ENCODE data around the gene AKAP6. TPM values are rescaled to one million over a fixed set of nuclear protein-coding genes. Genes with fewer than 3 reads are reported as not detected.
A peak's percentile ranks its signal among the peaks of the same experiment; 100 is the strongest.

The AKAP6 gene
- total RNA-seq, 1 donor from 2014 or later: 1.3 TPM

- H3K4me3 ChIP-seq (ENCODE audit: low read depth, low read length): no peak overlapping the region
- no peak for DNase-seq (ENCODE audit: low read depth)
- no peaks in the 10 kb centered on the region for H3K36me3 ChIP-seq (ENCODE audit: control insufficient read depth, insufficient read depth, low read length)
- no peaks in the 10 kb centered on the region for H3K27me3 ChIP-seq (ENCODE audit: control insufficient read depth, insufficient read depth, low read length)
- no peak for TF ChIP-seq CTCF (IDR thresholded peaks at IDR 0.05; ENCODE audit: insufficient read depth, low read length, poor library complexity, severe bottlenecking)
Observed at GRCh38 chr14:32559590-32559989, 230.5 kb downstream of the AKAP6 start.

- peak; percentile 19 for DNase-seq (ENCODE audit: low read depth)
- Histone ChIP-seq H3K36me3 (ENCODE audit: control insufficient read depth, insufficient read depth, low read length) (no peaks in the 10 kb centered on the region), H3K4me3 (ENCODE audit: low read depth, low read length) (no peak overlapping the region), H3K27me3 (ENCODE audit: control insufficient read depth, insufficient read depth, low read length) (no peaks in the 10 kb centered on the region)
- TF ChIP-seq CTCF (IDR thresholded peaks at IDR 0.05; ENCODE audit: insufficient read depth, low read length, poor library complexity, severe bottlenecking): peak; percentile 81
Observed at GRCh38 chr14:32560209-32560857, 231.2 kb downstream of the AKAP6 start.

GRCh38 chr14:32561520-32561919 lies 232.4 kb downstream of the AKAP6 start:
- DNase-seq (ENCODE audit: low read depth): no peak

GRCh38 chr14:32564596-32564995 lies 235.5 kb downstream of the AKAP6 start:
- DNase-seq (ENCODE audit: low read depth): no peak
- Histone ChIP-seq H3K36me3 (ENCODE audit: control insufficient read depth, insufficient read depth, low read length) (no peaks in the 10 kb centered on the region), H3K4me3 (ENCODE audit: low read depth, low read length) (no peak overlapping the region), H3K27me3 (ENCODE audit: control insufficient read depth, insufficient read depth, low read length) (no peaks in the 10 kb centered on the region)
- TF ChIP-seq CTCF (IDR thresholded peaks at IDR 0.05; ENCODE audit: insufficient read depth, low read length, poor library complexity, severe bottlenecking): no peak

More at GRCh38 chr14:32561520-32561919, 232.4 kb downstream of the AKAP6 start:
- no peaks in the 10 kb centered on the region for H3K36me3 ChIP-seq (ENCODE audit: control insufficient read depth, insufficient read depth, low read length)
- TF ChIP-seq CTCF (IDR thresholded peaks at IDR 0.05; ENCODE audit: insufficient read depth, low read length, poor library complexity, severe bottlenecking): no peak
- H3K4me3 ChIP-seq (ENCODE audit: low read depth, low read length): no peak overlapping the region
- no peaks in the 10 kb centered on the region for H3K27me3 ChIP-seq (ENCODE audit: control insufficient read depth, insufficient read depth, low read length)

GRCh38 chr14:32565256-32565655 lies 236.2 kb downstream of the AKAP6 start:
- Histone ChIP-seq H3K36me3 (ENCODE audit: control insufficient read depth, insufficient read depth, low read length) (no peaks in the 10 kb centered on the region), H3K27me3 (ENCODE audit: control insufficient read depth, insufficient read depth, low read length) (no peaks in the 10 kb centered on the region), H3K4me3 (ENCODE audit: low read depth, low read length) (no peak overlapping the region)
- DNase-seq (ENCODE audit: low read depth): no peak
- TF ChIP-seq CTCF (IDR thresholded peaks at IDR 0.05; ENCODE audit: insufficient read depth, low read length, poor library complexity, severe bottlenecking): no peak

Measured in kidney epithelial cell (primary cell).